NCI-H2081 treated with DMSO at 0.1 percent for 48 hours (cell line): Measurements from ENCODE around the gene FAM110D.

ENCODE experiments used
- DNase-seq: peaks from one replicate; lab custom pipeline; 2025; lab: John Stamatoyannopoulos, UW

Gene FAM110D

GRCh38 chr1:26129778-26130177, 29.1 kb upstream of the FAM110D start:
- no peak for DNase-seq

GRCh38 chr1:26130695-26131094, 28.2 kb upstream of the FAM110D start:
- no peak for DNase-seq

- DNase-seq: no peak
Observed at GRCh38 chr1:26132128-26132833, 26.6 kb upstream of the FAM110D start.

- DNase-seq: no peak
Observed at GRCh38 chr1:26132834-26133167, 26.1 kb upstream of the FAM110D start.

GRCh38 chr1:26134466-26134865, 24.4 kb upstream of the FAM110D start:
- DNase-seq: no peak

GRCh38 chr1:26138974-26139558, 19.8 kb upstream of the FAM110D start:
- no peak for DNase-seq

- DNase-seq: no peak
Observed at GRCh38 chr1:26142159-26142558, 16.7 kb upstream of the FAM110D start.

GRCh38 chr1:26145041-26145959, 13.6 kb upstream of the FAM110D start:
- DNase-seq: peak; percentile 58

GRCh38 chr1:26145960-26146294, 13.0 kb upstream of the FAM110D start:
- DNase-seq: no peak

- DNase-seq: no peak
Observed at GRCh38 chr1:26148887-26149286, 10.0 kb upstream of the FAM110D start.

- DNase-seq: no peak
Observed at GRCh38 chr1:26153966-26154532, 4.8 kb upstream of the FAM110D start.

- DNase-seq: no peak
Observed at GRCh38 chr1:26154750-26155149, 4.1 kb upstream of the FAM110D start.

GRCh38 chr1:26155370-26156284, 3.3 kb upstream of the FAM110D start:
- DNase-seq: no peak

- DNase-seq: no peak
Observed at GRCh38 chr1:26156285-26157038, 2.4 kb upstream of the FAM110D start.

GRCh38 chr1:26158271-26158907, 490 bp upstream of the FAM110D start:
- no peak for DNase-seq

- no peak for DNase-seq
Observed at GRCh38 chr1:26159743-26160039, 812 bp downstream of the FAM110D start.

GRCh38 chr1:26160527-26161414, 1.9 kb downstream of the FAM110D start:
- no peak for DNase-seq

GRCh38 chr1:26161415-26162219, 2.7 kb downstream of the FAM110D start:
- no peak for DNase-seq

- DNase-seq: no peak
Observed at GRCh38 chr1:26162220-26162709, 3.4 kb downstream of the FAM110D start.
